Astrocyte of the spinal cord (primary cell): ENCODE results near the gene RAD51C.

Experiments used
- DNase-seq: peaks from one replicate; pipeline ENCODE4 v3.0.0; 2011; ENCODE audit warnings: low read depth, low spot score
- H3K4me3 ChIP-seq: 2 replicates; pipeline ENCODE4 v1.5.1; 2011; ENCODE audit warnings: low read depth, mild to moderate bottlenecking, low read length, moderate library complexity
- CTCF ChIP-seq: IDR thresholded peaks from 2 replicates; pipeline ENCODE4 v1.5.1; 2012; ENCODE audit warnings: low read depth, mild to moderate bottlenecking, low read length, inconsistent platforms
- in situ Hi-C: cut with HindIII; loops from 2 replicates; pipeline ENCODE4 v1.10.0; 2017; ENCODE audit warnings: low sequenced_read_pairs

The RAD51C gene

GRCh38 chr17:58694826-58695225 is 2.4 kb downstream of the RAD51C start:
- in situ Hi-C loops, result no loop called here
- no peak for TF ChIP-seq CTCF
- no peak for DNase-seq
- H3K4me3 ChIP-seq, result no peak overlapping the region

- in situ Hi-C loops, result no loop called here
- TF ChIP-seq CTCF, result no peak
- H3K4me3 ChIP-seq, result no peak overlapping the region
- no peak for DNase-seq
Observed at GRCh38 chr17:58699771-58700170, 7.4 kb downstream of the RAD51C start.

GRCh38 chr17:58702045-58702476 is 9.7 kb downstream of the RAD51C start:
- TF ChIP-seq CTCF, result no peak
- in situ Hi-C loops, result no loop called here
- DNase-seq, result no peak
- no peak overlapping the region for H3K4me3 ChIP-seq

- no peak overlapping the region for H3K4me3 ChIP-seq
- in situ Hi-C loops, result no loop called here
- no peak for DNase-seq
- no peak for TF ChIP-seq CTCF
Observed at GRCh38 chr17:58702708-58703107, 10.3 kb downstream of the RAD51C start.

- TF ChIP-seq CTCF, result no peak
- in situ Hi-C loops, result no loop called here
- H3K4me3 ChIP-seq, result no peak overlapping the region
- DNase-seq, result peak; percentile 62
Observed at GRCh38 chr17:58703137-58703915, 10.9 kb downstream of the RAD51C start.

GRCh38 chr17:58703916-58704286 is 11.5 kb downstream of the RAD51C start:
- DNase-seq, result no peak
- TF ChIP-seq CTCF, result no peak
- no peak overlapping the region for H3K4me3 ChIP-seq
- in situ Hi-C loops, result no loop called here
